GM23338 (cell line): Measurements from ENCODE around the gene SCN1B. TPM values are rescaled to one million over a fixed set of nuclear protein-coding genes. Genes with fewer than 3 reads are reported as not detected.

Experiments used
- ATAC-seq: fragments of 200-7000 bp; cut with Tn5 transposase; 3 replicates; pipeline ENCODE4 v1.9.1; 2020
- DNase-seq: peaks from one replicate; pipeline ENCODE4 v3.0.0-alpha.2; 2015; ENCODE audit warnings: low spot score
- H2AFZ ChIP-seq: fragments of 200-600 bp; sonication (generic); 2 replicates; pipeline ENCODE4 v1.8.0; 2016; ENCODE audit warnings: antibody characterized with exemption, mild to moderate bottlenecking, moderate library complexity
- H3F3A ChIP-seq: fragments of 200-600 bp; sonication (generic); replicated peaks from 2 replicates; pipeline ENCODE4 v1.8.0; 2017; ENCODE audit warnings: antibody characterized with exemption, mixed run types, low read depth
- H3K27ac ChIP-seq: fragments of 200-600 bp; sonication (generic); 2 replicates; pipeline ENCODE4 v1.6.1; 2016; ENCODE audit warnings: low read depth
- H3K27me3 ChIP-seq: fragments of 200-600 bp; sonication (generic); 2 replicates; pipeline ENCODE4 v1.8.0; 2016; ENCODE audit warnings: mild to moderate bottlenecking, mixed run types, moderate library complexity; ENCODE audit not compliant: insufficient read depth
- H3K36me3 ChIP-seq: fragments of 200-600 bp; sonication (generic); 2 replicates; pipeline ENCODE4 v1.8.0; 2016; ENCODE audit warnings: mild to moderate bottlenecking; ENCODE audit not compliant: insufficient read depth
- H3K4me1 ChIP-seq: fragments of 200-600 bp; sonication (generic); 2 replicates; pipeline ENCODE4 v1.8.0; 2016; ENCODE audit warnings: mild to moderate bottlenecking, moderate library complexity; ENCODE audit not compliant: insufficient read depth
- H3K4me2 ChIP-seq: fragments of 200-600 bp; sonication (generic); 2 replicates; pipeline ENCODE4 v1.7.1; 2017; ENCODE audit warnings: mixed run types
- H3K4me3 ChIP-seq: fragments of 200-600 bp; sonication (generic); 2 replicates; pipeline ENCODE4 v1.6.1; 2016; ENCODE audit warnings: mixed run types
- H3K79me2 ChIP-seq: fragments of 200-600 bp; sonication (generic); replicated peaks from 2 replicates; pipeline ENCODE4 v1.8.0; 2017; ENCODE audit warnings: mild to moderate bottlenecking; ENCODE audit not compliant: insufficient read depth
- H3K9me2 ChIP-seq: fragments of 200-600 bp; sonication (generic); 2 replicates; pipeline ENCODE4 v1.8.0; 2017; ENCODE audit not compliant: insufficient read depth
- H4K20me1 ChIP-seq: fragments of 200-600 bp; sonication (generic); replicated peaks from 2 replicates; pipeline ENCODE4 v1.8.0; 2017; ENCODE audit warnings: mild to moderate bottlenecking; ENCODE audit not compliant: insufficient read depth
- H3K27ac Mint-ChIP-seq: 2 replicates; pipeline ENCODE4 v1.8.0; 2020; ENCODE audit warnings: inconsistent platforms, mild to moderate bottlenecking, moderate library complexity, mixed read lengths
- H3K27me3 Mint-ChIP-seq: 3 replicates; pipeline ENCODE4 v1.8.0; 2022; ENCODE audit warnings: low read depth, mild to moderate bottlenecking, moderate library complexity, mixed read lengths, inconsistent platforms; ENCODE audit not compliant: insufficient read depth, poor library complexity
- H3K36me3 Mint-ChIP-seq: 3 replicates; pipeline ENCODE4 v1.8.0; 2021; ENCODE audit warnings: low read depth, mild to moderate bottlenecking, inconsistent platforms, moderate library complexity, mixed read lengths
- H3K4me1 Mint-ChIP-seq: 3 replicates; pipeline ENCODE4 v1.8.0; 2020; ENCODE audit warnings: mild to moderate bottlenecking, inconsistent platforms, mixed read lengths
- H3K4me3 Mint-ChIP-seq: 3 replicates; pipeline ENCODE4 v1.8.0; 2021; ENCODE audit warnings: moderate library complexity, mild to moderate bottlenecking, inconsistent platforms, mixed read lengths
- H3K9me3 Mint-ChIP-seq: 3 replicates; pipeline ENCODE4 v1.8.0; 2020; ENCODE audit warnings: moderate library complexity, mild to moderate bottlenecking, inconsistent platforms, mixed read lengths
- CTCF ChIP-seq, 2 experiments: fragments of 200-600 bp in 1 of 2; sonication (generic) in 1 of 2; conservative IDR thresholded peaks; 2 replicates each; pipeline versions ENCODE4 v1.5.1 to v1.6.1; 2016 to 2017; ENCODE audit warnings: antibody characterized with exemption in 2 of 2, low read depth in 2 of 2, mild to moderate bottlenecking in 2 of 2, moderate library complexity in 1 of 2
- EZH2 ChIP-seq: fragments of 200-600 bp; sonication (generic); IDR thresholded peaks from one replicate; pipeline ENCODE4 v1.8.0; 2017; ENCODE audit warnings: antibody characterized with exemption, mild to moderate bottlenecking, low read depth; ENCODE audit not compliant: unreplicated experiment
- EZH2phosphoT487 ChIP-seq: fragments of 200-600 bp; sonication (generic); IDR thresholded peaks from one replicate; pipeline ENCODE4 v1.8.1; 2018; ENCODE audit warnings: antibody characterized with exemption; ENCODE audit not compliant: unreplicated experiment
- REST ChIP-seq: IDR thresholded peaks from one replicate; pipeline ENCODE4 v1.6.1; 2018; ENCODE audit warnings: antibody characterized with exemption; ENCODE audit not compliant: unreplicated experiment
- STAT1 ChIP-seq: IDR thresholded peaks from one replicate; pipeline ENCODE4 v1.6.1; 2016; ENCODE audit warnings: antibody characterized with exemption; ENCODE audit not compliant: unreplicated experiment
- ZNF114 ChIP-seq: fragments of 250-450 bp; sonication (Bioruptor Pico); IDR thresholded peaks from 2 replicates; pipeline ENCODE4 v1.5.0; 2020; ENCODE audit warnings: mild to moderate bottlenecking, moderate library complexity
- polyA plus RNA-seq: library from polyadenylated mRNA; unstranded; fragments of >200 nt; fragmentation: Nextera tagmentation; extraction: Ambion mirVana; gene quantifications from 2 replicates; pipeline ENCODE4 v1.2.1, GENCODE V29; 2016
- total RNA-seq: library from RNA; depleted of rRNA; stranded (reverse); fragments of >200 nt; shearing (Covaris generic); gene quantifications from 2 replicates; pipeline ENCODE4 v1.2.3, GENCODE V29; 2014
- TF ChIP-seq, protein P1 (sequence below): IDR thresholded peaks from 2 replicates; pipeline ENCODE4 v1.6.1; 2016; ENCODE audit warnings: antibody characterized with exemption

The SCN1B gene
- total and polyA plus RNA-seq, 2 experiments from 2014 or later = 1.7 to 4.8 TPM

GRCh38 chr19:35079826-35080225 is 49.6 kb downstream of the SCN1B start:
- Histone ChIP-seq H3K27ac (no peak overlapping the region), H3K4me3 (no peak overlapping the region), H4K20me1 (no peaks in the 10 kb centered on the region), H3K4me1 (no peaks in the 10 kb centered on the region), H3K9me2 (no peaks in the 10 kb centered on the region), H2AFZ (no peak overlapping the region), H3K79me2 (no peaks in the 10 kb centered on the region), H3K4me2 (no peak overlapping the region), H3K27me3 (no peaks in the 10 kb centered on the region), H3F3A (no peaks in the 10 kb centered on the region), H3K36me3 (no peaks in the 10 kb centered on the region; the same call in 1 of the 2 replicates)
- H3K27me3 Mint-ChIP-seq = peaks cover 21% of the 10 kb centered on the region
- ATAC-seq = no peak
- peaks cover 5% of the 10 kb centered on the region; the same call in 2 of the 3 replicates for H3K4me1 Mint-ChIP-seq
- H3K9me3 Mint-ChIP-seq = peaks cover 4% of the 10 kb centered on the region
- no peak overlapping the region for H3K27ac Mint-ChIP-seq
- TF ChIP-seq, protein P1, sequence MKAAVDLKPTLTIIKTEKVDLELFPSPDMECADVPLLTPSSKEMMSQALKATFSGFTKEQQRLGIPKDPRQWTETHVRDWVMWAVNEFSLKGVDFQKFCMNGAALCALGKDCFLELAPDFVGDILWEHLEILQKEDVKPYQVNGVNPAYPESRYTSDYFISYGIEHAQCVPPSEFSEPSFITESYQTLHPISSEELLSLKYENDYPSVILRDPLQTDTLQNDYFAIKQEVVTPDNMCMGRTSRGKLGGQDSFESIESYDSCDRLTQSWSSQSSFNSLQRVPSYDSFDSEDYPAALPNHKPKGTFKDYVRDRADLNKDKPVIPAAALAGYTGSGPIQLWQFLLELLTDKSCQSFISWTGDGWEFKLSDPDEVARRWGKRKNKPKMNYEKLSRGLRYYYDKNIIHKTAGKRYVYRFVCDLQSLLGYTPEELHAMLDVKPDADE = no peak
- no peak for TF ChIP-seq REST
- no peak for TF ChIP-seq ZNF114 (CRISPR knock-in tag)
- no peak for DNase-seq
- H3K4me3 Mint-ChIP-seq = no peak overlapping the region
- peaks cover 3% of the 10 kb centered on the region; the same call in 2 of the 3 replicates for H3K36me3 Mint-ChIP-seq

- no peak overlapping the region for H3K4me3 ChIP-seq
- H3K79me2 ChIP-seq = no peaks in the 10 kb centered on the region
- ATAC-seq = no peak
- no peak overlapping the region for H3K4me2 ChIP-seq
- peaks cover 25% of the 10 kb centered on the region for H3K27me3 Mint-ChIP-seq
- no peaks in the 10 kb centered on the region; the same call in 1 of the 2 replicates for H3K36me3 ChIP-seq
- H3K9me2 ChIP-seq = no peaks in the 10 kb centered on the region
- no peak overlapping the region for H2AFZ ChIP-seq
- DNase-seq = no peak
- no peaks in the 10 kb centered on the region for H3F3A ChIP-seq
- no peaks in the 10 kb centered on the region for H4K20me1 ChIP-seq
- H3K27ac Mint-ChIP-seq = no peak overlapping the region
- H3K27ac ChIP-seq = no peak overlapping the region
- H3K4me1 Mint-ChIP-seq = peaks cover 6% of the 10 kb centered on the region; the same call in 2 of the 3 replicates
- TF ChIP-seq STAT1 (no peak), ZNF114 (CRISPR knock-in tag) (no peak)
- H3K4me3 Mint-ChIP-seq = no peak overlapping the region
- H3K4me1 ChIP-seq = no peaks in the 10 kb centered on the region
- H3K9me3 Mint-ChIP-seq = peaks cover 4% of the 10 kb centered on the region; the same call in 2 of the 3 replicates
- H3K27me3 ChIP-seq = no peaks in the 10 kb centered on the region
- H3K36me3 Mint-ChIP-seq = peaks cover 3% of the 10 kb centered on the region; the same call in 2 of the 3 replicates
These were observed 50.4 kb downstream of the SCN1B start for GRCh38 chr19:35080613-35081170.

GRCh38 chr19:35081201-35081600 is 50.9 kb downstream of the SCN1B start:
- Histone ChIP-seq H3K27ac (no peak overlapping the region), H3K79me2 (no peaks in the 10 kb centered on the region), H3K4me3 (no peak overlapping the region), H3K36me3 (no peaks in the 10 kb centered on the region; the same call in 1 of the 2 replicates), H3K9me2 (no peaks in the 10 kb centered on the region), H4K20me1 (no peaks in the 10 kb centered on the region), H3K27me3 (no peaks in the 10 kb centered on the region), H3K4me1 (no peaks in the 10 kb centered on the region), H3K4me2 (no peak overlapping the region), H2AFZ (no peak overlapping the region), H3F3A (no peaks in the 10 kb centered on the region)
- H3K4me3 Mint-ChIP-seq = no peak overlapping the region
- DNase-seq = no peak
- H3K4me1 Mint-ChIP-seq = peaks cover 6% of the 10 kb centered on the region; the same call in 2 of the 3 replicates
- no peak for ATAC-seq
- peaks cover 3% of the 10 kb centered on the region; the same call in 2 of the 3 replicates for H3K36me3 Mint-ChIP-seq
- peaks cover 25% of the 10 kb centered on the region for H3K27me3 Mint-ChIP-seq
- no peak overlapping the region for H3K27ac Mint-ChIP-seq
- peaks cover 4% of the 10 kb centered on the region; the same call in 2 of the 3 replicates for H3K9me3 Mint-ChIP-seq
- TF ChIP-seq EZH2 (no peak), CTCF (conservative IDR thresholded peaks at IDR 0.05; ENCODE audit: low read depth in 2 of 2) (no peak), EZH2phosphoT487 (no peak)
